Fibroblast of skin of left biceps (primary cell): Measurements from ENCODE around the gene PRDM16.

Experiments
- DNase-seq, 2 experiments: peaks; one replicate each; pipeline ENCODE4 v3.0.0-alpha.2; 2013; ENCODE audit warnings: low read depth in 2 of 2

Gene PRDM16

GRCh38 chr1:3444298-3444697, 375.3 kb downstream of the PRDM16 start:
- DNase-seq = no peak

DNA sequence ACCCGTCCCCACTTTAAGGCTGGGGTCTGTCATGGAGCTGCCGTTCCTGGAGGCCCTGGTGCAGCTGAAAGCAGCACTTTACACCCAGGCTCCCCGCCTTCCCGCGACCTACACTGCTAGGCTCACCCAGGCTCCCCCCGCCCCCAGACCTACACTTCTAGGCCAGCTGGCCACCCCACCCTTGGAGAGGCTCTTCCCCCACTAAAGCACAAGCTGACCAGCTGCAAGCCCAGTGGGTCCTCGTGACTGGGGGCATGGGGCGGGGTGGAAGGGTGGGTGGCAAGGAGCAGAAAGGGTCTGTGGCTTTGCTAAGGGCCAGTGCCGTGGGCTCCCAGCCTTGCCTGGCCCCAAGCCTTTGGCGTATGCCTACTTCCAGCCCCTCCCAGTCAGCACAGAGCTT, 375.7 kb downstream of the PRDM16 start:
- no peak for DNase-seq

- no peak for DNase-seq
Measured at GRCh38 chr1:3450202-3450863, 381.3 kb downstream of the PRDM16 start.

GRCh38 chr1:3450983-3451382, 382.0 kb downstream of the PRDM16 start:
- DNase-seq = no peak

DNA sequence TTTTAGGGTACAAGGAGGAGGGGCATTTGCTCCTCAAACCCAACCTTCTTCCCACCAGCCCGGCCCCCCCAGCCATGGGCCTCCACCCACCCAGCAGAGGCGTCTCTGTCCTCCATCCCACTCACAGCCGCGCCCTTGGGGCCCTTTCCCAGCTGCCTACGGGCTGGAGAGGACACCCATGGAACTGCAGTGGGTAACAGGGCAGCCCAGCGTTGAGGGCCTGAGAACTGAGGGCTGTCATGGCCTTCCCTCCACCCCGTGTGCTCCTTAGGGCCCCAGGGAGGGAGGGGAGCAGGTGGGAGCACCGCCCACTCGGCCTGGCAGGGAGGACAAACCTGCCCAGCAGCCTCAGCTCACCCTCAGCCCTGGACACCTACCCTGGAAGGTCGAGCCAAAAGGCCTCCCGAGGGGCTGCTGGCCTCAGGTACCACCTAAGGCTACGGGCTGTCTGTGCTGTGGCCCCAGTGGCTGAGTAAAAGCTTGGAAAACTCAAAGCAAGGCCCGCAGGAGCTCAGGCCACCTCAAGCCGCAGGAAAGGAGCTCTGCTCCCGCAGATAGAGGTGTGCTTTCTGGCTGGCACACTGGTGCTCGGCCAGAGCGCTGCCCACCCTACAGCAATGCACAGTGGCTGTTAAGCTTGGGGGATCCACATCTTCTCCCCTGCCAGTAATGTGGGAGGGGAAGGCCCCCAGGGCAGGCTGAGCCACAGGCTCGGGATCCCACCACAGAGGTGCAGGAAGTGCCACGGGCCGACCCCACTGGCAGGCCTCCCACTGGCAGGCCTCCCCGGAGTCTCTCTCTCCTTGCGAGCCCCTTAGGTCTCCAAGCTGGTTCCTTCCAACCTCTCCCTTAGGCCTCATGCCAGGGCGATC, 383.2 kb downstream of the PRDM16 start:
- DNase-seq = no peak

DNA sequence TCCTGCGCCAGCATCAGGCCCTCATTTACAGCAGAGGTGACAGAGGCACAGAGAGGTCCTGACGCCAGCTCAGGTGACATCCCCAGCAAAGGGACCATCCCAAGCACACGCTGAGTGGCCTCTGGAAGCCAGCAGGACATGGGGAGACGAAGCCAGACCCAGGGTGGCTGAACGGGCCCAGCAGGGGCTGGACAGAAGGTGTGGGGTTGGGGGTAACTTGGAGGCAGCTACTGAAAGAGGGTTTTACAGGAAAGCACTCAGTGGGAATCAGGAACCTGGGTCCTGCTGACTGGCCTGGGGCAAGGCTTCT, 383.8 kb downstream of the PRDM16 start:
- DNase-seq = no peak

DNA sequence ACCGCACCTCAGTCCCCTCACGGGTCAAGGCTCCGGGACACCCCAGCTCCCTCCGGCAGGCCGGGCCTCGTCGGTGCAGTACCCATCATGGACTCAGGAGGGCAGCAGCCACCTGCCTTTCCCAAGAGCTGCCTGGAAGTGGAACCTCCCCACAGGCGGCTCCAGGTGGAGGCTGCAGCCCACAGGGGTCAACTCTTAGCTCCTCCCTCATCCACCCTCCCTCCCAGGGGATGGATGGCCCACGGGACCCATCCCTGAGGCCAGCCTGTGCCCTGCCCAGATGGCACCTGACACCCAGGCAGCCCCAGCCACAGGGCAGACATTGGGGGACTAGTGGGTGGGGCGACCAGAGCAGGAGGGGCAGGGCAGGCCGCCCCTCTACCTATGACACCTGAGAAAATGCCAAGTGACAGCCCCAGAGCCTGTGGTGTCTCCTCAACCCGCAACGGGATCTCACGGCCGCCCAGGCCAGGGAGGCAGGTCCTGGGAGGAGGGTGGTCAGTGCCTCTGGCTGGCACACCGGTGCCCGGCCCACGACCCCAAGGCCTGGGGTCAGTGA, 384.3 kb downstream of the PRDM16 start:
- no peak for DNase-seq

GRCh38 chr1:3453891-3454810, 385.1 kb downstream of the PRDM16 start, which contains the start of gene ARHGEF16:
ARHGEF16 (plus strand) TSS chr1:3454665; CDS start chr1:3463085, 8,420 bp downstream.
- no peak for DNase-seq

GRCh38 chr1:3454811-3455618, 386.0 kb downstream of the PRDM16 start:
- DNase-seq = no peak

GRCh38 chr1:3455670-3456448, 386.9 kb downstream of the PRDM16 start:
- DNase-seq = no peak

DNA sequence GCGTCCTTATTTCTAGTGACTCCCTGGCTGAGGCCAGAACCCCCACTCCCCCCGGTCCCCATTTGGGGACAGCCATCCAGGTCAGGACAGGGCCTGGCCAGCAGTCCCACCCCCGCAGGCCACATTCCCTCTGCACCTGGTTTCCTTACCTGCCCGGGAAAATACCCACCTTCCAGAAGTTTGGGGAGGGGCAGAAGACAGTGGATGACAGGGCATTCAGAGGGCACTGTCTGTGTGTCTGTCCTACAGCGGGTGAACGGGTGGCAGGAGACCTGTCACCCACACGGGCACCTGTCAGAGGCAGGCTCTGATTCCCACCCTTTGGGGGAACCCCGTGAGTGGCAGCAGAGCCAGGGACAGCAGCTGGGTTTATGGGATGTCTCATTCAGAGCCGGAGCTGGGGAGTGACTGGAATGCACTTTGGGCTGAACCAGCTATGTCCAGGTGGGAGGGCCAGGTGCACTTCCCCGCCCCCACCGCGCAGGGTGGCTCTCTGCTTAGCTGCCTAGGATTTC, 387.5 kb downstream of the PRDM16 start:
- DNase-seq = no peak

- DNase-seq = no peak
Measured at GRCh38 chr1:3456964-3457909, 388.2 kb downstream of the PRDM16 start.

- DNase-seq = no peak
Measured at GRCh38 chr1:3457910-3458883, 389.2 kb downstream of the PRDM16 start.

DNA sequence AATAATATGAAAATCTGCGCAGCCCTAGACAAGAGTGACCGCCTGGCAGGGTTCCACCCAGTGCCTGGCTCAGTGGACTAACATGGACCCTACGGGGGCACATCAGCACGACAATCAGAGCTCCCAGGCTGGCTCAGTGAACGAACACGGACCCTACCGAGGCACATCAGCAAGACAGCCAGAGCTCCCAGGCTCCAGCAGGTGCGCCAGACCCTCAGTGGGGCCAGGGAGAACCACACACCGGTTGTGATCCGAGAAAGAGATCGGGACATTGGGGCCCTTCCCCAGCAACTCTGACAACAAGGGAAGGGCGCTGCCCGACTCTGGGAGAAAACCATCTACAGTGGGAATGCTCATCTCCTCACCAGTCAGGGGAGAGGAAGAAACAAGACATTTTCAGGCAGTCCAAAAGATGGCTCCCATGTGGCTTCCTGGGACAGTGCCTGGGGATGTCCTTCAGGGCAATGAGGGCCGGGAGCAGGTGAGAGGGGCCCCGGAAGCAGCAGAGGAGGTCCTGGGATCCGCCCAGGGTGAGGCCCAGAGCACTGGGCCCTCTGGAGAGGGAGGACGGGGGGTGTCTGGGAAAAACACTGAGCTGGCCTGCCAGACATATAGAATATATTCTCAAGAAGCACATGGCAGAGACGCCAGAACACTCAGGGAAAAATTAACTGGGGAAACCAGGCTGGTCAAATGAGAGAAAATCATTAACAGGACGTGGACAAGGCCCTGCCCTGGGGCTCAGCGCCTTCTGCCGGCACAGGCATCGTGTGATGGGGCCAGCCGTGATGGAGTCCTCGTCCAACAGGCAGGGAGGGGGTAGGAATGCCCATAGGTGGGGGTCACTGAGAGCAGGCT, 390.3 kb downstream of the PRDM16 start:
- DNase-seq = no peak

- no peak for DNase-seq
Measured at GRCh38 chr1:3459940-3460671, 391.1 kb downstream of the PRDM16 start.

DNA sequence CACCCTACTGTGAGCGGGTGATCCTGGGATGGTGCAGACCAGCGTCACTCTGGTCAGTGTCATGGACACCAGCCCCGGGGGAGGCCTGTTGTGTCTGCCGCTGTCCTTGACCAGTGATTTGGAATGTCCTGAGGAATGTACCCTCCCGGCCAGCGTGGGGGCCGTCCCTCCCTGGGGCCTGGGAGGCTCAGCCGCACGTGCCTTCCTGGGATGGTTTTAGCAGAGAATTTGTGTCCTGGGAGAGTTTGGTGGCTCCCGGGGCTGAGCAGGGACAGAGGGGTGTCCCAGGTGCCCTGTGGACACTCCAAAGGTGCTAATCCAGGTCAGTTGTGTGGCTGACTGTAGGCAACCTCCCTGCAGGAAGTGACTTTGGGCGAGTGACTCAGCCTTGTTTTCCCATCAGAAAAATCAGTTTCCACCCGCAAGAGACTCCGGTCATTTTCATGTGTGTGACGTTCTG, 391.7 kb downstream of the PRDM16 start:
- DNase-seq = no peak
